Measurements from ENCODE around the gene IL25.
"Not testable (repeated sequence)": the region's sequence is repeated elsewhere in the genome, so short reads cannot be mapped to it uniquely, and the experiment has no call there.

DNA sequence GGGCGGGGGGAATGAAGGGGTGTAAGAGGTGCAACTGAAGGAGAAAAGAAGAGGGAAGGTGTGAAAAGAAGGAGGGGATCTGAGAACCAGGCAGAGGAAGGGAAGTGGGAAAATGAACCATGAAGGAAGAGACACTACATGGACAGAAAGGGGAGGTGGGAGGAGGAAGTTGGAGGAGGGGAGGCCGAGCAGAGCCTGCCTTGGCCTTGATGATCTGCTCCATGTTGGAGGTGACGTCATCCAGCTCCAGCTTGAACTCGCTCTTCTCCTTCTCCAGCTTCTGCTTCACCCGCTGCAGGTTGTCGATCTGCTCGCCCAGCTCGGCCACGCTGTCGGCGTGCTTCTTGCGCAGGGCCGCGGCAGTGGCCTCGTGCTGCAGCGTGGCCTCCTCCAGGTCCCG, 47.0 kb downstream of the IL25 start:
- not testable (repeated sequence) for TF ChIP-seq EZH2 (IDR thresholded peaks at IDR 0.05; ENCODE audit: borderline replicate concordance, low read depth, low read length, severe bottlenecking)
- TF ChIP-seq, protein P1, sequence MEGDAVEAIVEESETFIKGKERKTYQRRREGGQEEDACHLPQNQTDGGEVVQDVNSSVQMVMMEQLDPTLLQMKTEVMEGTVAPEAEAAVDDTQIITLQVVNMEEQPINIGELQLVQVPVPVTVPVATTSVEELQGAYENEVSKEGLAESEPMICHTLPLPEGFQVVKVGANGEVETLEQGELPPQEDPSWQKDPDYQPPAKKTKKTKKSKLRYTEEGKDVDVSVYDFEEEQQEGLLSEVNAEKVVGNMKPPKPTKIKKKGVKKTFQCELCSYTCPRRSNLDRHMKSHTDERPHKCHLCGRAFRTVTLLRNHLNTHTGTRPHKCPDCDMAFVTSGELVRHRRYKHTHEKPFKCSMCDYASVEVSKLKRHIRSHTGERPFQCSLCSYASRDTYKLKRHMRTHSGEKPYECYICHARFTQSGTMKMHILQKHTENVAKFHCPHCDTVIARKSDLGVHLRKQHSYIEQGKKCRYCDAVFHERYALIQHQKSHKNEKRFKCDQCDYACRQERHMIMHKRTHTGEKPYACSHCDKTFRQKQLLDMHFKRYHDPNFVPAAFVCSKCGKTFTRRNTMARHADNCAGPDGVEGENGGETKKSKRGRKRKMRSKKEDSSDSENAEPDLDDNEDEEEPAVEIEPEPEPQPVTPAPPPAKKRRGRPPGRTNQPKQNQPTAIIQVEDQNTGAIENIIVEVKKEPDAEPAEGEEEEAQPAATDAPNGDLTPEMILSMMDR (IDR thresholded peaks at IDR 0.05; ENCODE audit: borderline replicate concordance, extremely low read depth, low read length, poor library complexity, severe bottlenecking): not testable (repeated sequence)
